BLaER1 treated with 17β-estradiol and CSF1 and Interleukin-3, amounts not matched to agents 10 nM and 100 nM (cell line): ENCODE data around the gene C2CD3.
A peak's percentile ranks its signal among the peaks of the same experiment; 100 is the strongest.

Experiments
- H3K27ac ChIP-seq, 11 experiments: shearing (Covaris generic); formaldehyde crosslinking; 2 replicates each; pipeline ENCODE4 v1.8.1; 2022
- H3K27me3 ChIP-seq, 11 experiments: shearing (Covaris generic); formaldehyde crosslinking; 2 replicates each; pipeline ENCODE4 v1.8.1; 2022
- H3K36me3 ChIP-seq, 11 experiments: shearing (Covaris generic); formaldehyde crosslinking; 2 replicates each; pipeline ENCODE4 v1.8.1; 2022
- H3K4me1 ChIP-seq, 10 experiments: shearing (Covaris generic); formaldehyde crosslinking; 2 replicates each; pipeline ENCODE4 v1.8.1; 2022
- H3K4me2 ChIP-seq, 11 experiments: shearing (Covaris generic); formaldehyde crosslinking; 2 replicates each; pipeline ENCODE4 v1.8.1; 2022
- H3K4me3 ChIP-seq, 10 experiments: shearing (Covaris generic); formaldehyde crosslinking; 2 replicates each; pipeline ENCODE4 v1.8.1; 2022
- H3K9ac ChIP-seq, 11 experiments: shearing (Covaris generic); formaldehyde crosslinking; 2 replicates each; pipeline ENCODE4 v1.8.1; 2022
- H3K9me3 ChIP-seq, 11 experiments: shearing (Covaris generic); formaldehyde crosslinking; replicated peaks in 1 of 11; 2 replicates each; pipeline ENCODE4 v1.8.1; 2022
- H4K20me1 ChIP-seq, 11 experiments: shearing (Covaris generic); formaldehyde crosslinking; 2 replicates each; pipeline ENCODE4 v1.8.1; 2022
- Cebpa-rat ChIP-seq, 11 experiments: shearing (Covaris generic); IDR thresholded peaks; 2 replicates each; pipeline ENCODE4 v1.8.1; 2022

Gene C2CD3

GRCh38 chr11:74170694-74171629, at the start of gene C2CD3, which contains the start of gene PPME1:
C2CD3 (minus strand) TSS chr11:74171002; CDS start chr11:74170792, 210 bp downstream.
PPME1 (plus strand) TSS chr11:74171289; CDS start chr11:74171422, 133 bp downstream.
- Histone ChIP-seq H3K27ac (peak within 1 kb of the TSS; percentile 62 to 88 (median 79)), H3K9me3 (no peaks in the 10 kb centered on the region), H3K9ac (peak within 1 kb of the TSS; percentile 77 to 90 (median 86)), H3K36me3 (peaks cover 23 to 55% (median 40%) of the 10 kb centered on the region in 11 experiments), H4K20me1 (peaks cover 0 to 33% (median 0%) of the 10 kb centered on the region in 11 experiments; a peak in 5 of 22 replicates), H3K27me3 (no peaks in the 10 kb centered on the region), H3K4me2 (peak within 1 kb of the TSS; percentile 90 to 100 (median 96)), H3K4me1 (peaks cover 22 to 49% (median 37%) of the 10 kb centered on the region in 10 experiments), H3K4me3 (peak within 1 kb of the TSS; percentile 77 to 95 (median 90))
- TF ChIP-seq Cebpa-rat (IDR thresholded peaks at IDR 0.05), result no peak

GRCh38 chr11:74220376-74220775, 49.6 kb upstream of the C2CD3 start:
- TF ChIP-seq Cebpa-rat (IDR thresholded peaks at IDR 0.05), result no peak
- H3K27me3 ChIP-seq, result no peaks in the 10 kb centered on the region
- no peak overlapping the region for H3K27ac ChIP-seq
- no peak overlapping the region for H3K9ac ChIP-seq
- no peaks in the 10 kb centered on the region for H4K20me1 ChIP-seq
- peaks cover 5 to 10% (median 8%) of the 10 kb centered on the region in 11 experiments; a peak in 20 of 22 replicates for H3K9me3 ChIP-seq
- H3K4me3 ChIP-seq, result no peak overlapping the region
- H3K4me1 ChIP-seq, result no peaks in the 10 kb centered on the region
- H3K36me3 ChIP-seq, result peaks cover 15 to 37% (median 26%) of the 10 kb centered on the region in 11 experiments
- H3K4me2 ChIP-seq, result no peak overlapping the region

- no peak for TF ChIP-seq Cebpa-rat (IDR thresholded peaks at IDR 0.05)
- no peak overlapping the region for H3K4me2 ChIP-seq
- no peak overlapping the region for H3K4me3 ChIP-seq
- H4K20me1 ChIP-seq, result no peaks in the 10 kb centered on the region
- no peak overlapping the region for H3K27ac ChIP-seq
- peaks cover 67 to 97% (median 82%) of the 10 kb centered on the region in 11 experiments for H3K36me3 ChIP-seq
- no peaks in the 10 kb centered on the region for H3K4me1 ChIP-seq
- no peaks in the 10 kb centered on the region for H3K27me3 ChIP-seq
- no peak overlapping the region for H3K9ac ChIP-seq
- H3K9me3 ChIP-seq, result peaks cover 20 to 31% (median 27%) of the 10 kb centered on the region in 11 experiments
These were observed 41.7 kb upstream of the C2CD3 start for GRCh38 chr11:74212533-74212932.

GRCh38 chr11:74208507-74208906, 37.7 kb upstream of the C2CD3 start:
- no peaks in the 10 kb centered on the region for H3K4me1 ChIP-seq
- H3K9ac ChIP-seq, result no peak overlapping the region
- H3K36me3 ChIP-seq, result peaks cover 75 to 100% (median 92%) of the 10 kb centered on the region in 11 experiments
- TF ChIP-seq Cebpa-rat (IDR thresholded peaks at IDR 0.05), result no peak
- no peak overlapping the region for H3K4me2 ChIP-seq
- peaks cover 15 to 18% (median 17%) of the 10 kb centered on the region in 11 experiments for H3K9me3 ChIP-seq
- no peaks in the 10 kb centered on the region for H3K27me3 ChIP-seq
- no peak overlapping the region for H3K27ac ChIP-seq
- H3K4me3 ChIP-seq, result no peak overlapping the region
- no peaks in the 10 kb centered on the region for H4K20me1 ChIP-seq

GRCh38 chr11:74206746-74207145, 35.9 kb upstream of the C2CD3 start:
- H3K9ac ChIP-seq, result no peak overlapping the region
- H3K27me3 ChIP-seq, result no peaks in the 10 kb centered on the region
- no peak overlapping the region for H3K4me3 ChIP-seq
- peaks cover 57 to 88% (median 75%) of the 10 kb centered on the region in 11 experiments for H3K36me3 ChIP-seq
- peaks cover 0 to under 1% (median 0%) of the 10 kb centered on the region in 11 experiments; a peak in 4 of 22 replicates for H3K9me3 ChIP-seq
- no peaks in the 10 kb centered on the region for H3K4me1 ChIP-seq
- no peak overlapping the region for H3K4me2 ChIP-seq
- H3K27ac ChIP-seq, result no peak overlapping the region
- 0 out of 22 replicates have a peak, but pooled peaks cover 0 to 3% (median 0%) of the 10 kb centered on the region in 11 experiments for H4K20me1 ChIP-seq
- no peak for TF ChIP-seq Cebpa-rat (IDR thresholded peaks at IDR 0.05)

- Histone ChIP-seq H3K4me1 (no peaks in the 10 kb centered on the region), H3K27ac (no peak overlapping the region), H3K27me3 (no peaks in the 10 kb centered on the region), H3K9me3 (peaks cover 0 to 4% (median 0%) of the 10 kb centered on the region in 11 experiments; a peak in 2 of 22 replicates), H3K9ac (no peak overlapping the region), H3K36me3 (peaks cover 55 to 73% (median 67%) of the 10 kb centered on the region in 11 experiments), H4K20me1 (0 out of 22 replicates have a peak, but pooled peaks cover 0 to 3% (median 0%) of the 10 kb centered on the region in 11 experiments), H3K4me3 (no peak overlapping the region), H3K4me2 (no peak overlapping the region)
- TF ChIP-seq Cebpa-rat (IDR thresholded peaks at IDR 0.05), result no peak
These were observed 34.4 kb upstream of the C2CD3 start for GRCh38 chr11:74205181-74205580.

GRCh38 chr11:74204701-74205100, 33.9 kb upstream of the C2CD3 start:
- H3K9me3 ChIP-seq, result peaks cover under 1 to 6% (median 2%) of the 10 kb centered on the region in 11 experiments; a peak in 20 of 22 replicates
- peaks cover 52 to 70% (median 64%) of the 10 kb centered on the region in 11 experiments for H3K36me3 ChIP-seq
- no peaks in the 10 kb centered on the region for H3K4me1 ChIP-seq
- H3K27me3 ChIP-seq, result no peaks in the 10 kb centered on the region
- H3K27ac ChIP-seq, result no peak overlapping the region
- no peak overlapping the region for H3K4me2 ChIP-seq
- TF ChIP-seq Cebpa-rat (IDR thresholded peaks at IDR 0.05), result no peak
- no peak overlapping the region for H3K9ac ChIP-seq
- no peak overlapping the region for H3K4me3 ChIP-seq
- H4K20me1 ChIP-seq, result 0 out of 22 replicates have a peak, but pooled peaks cover 0 to 3% (median 0%) of the 10 kb centered on the region in 11 experiments

- no peak overlapping the region for H3K27ac ChIP-seq
- H3K36me3 ChIP-seq, result peaks cover 52 to 70% (median 64%) of the 10 kb centered on the region in 11 experiments
- peaks cover 8 to 13% (median 9%) of the 10 kb centered on the region in 11 experiments for H3K9me3 ChIP-seq
- TF ChIP-seq Cebpa-rat (IDR thresholded peaks at IDR 0.05), result no peak
- no peak overlapping the region for H3K4me2 ChIP-seq
- no peaks in the 10 kb centered on the region for H3K4me1 ChIP-seq
- H3K9ac ChIP-seq, result no peak overlapping the region
- no peaks in the 10 kb centered on the region for H3K27me3 ChIP-seq
- H4K20me1 ChIP-seq, result peaks cover 0 to 3% (median 0%) of the 10 kb centered on the region in 11 experiments; a peak in 1 of 22 replicates
- no peak overlapping the region for H3K4me3 ChIP-seq
These were observed 33.2 kb upstream of the C2CD3 start for GRCh38 chr11:74203966-74204365.
